Neuronal stem cell (in vitro differentiated cells): ENCODE results near the gene PLPP7. TPM values are rescaled to one million over a fixed set of nuclear protein-coding genes. Genes with fewer than 3 reads are reported as not detected.
A peak's percentile ranks its signal among the peaks of the same experiment; 100 is the strongest.
"Not testable (repeated sequence)": the region's sequence is repeated elsewhere in the genome, so short reads cannot be mapped to it uniquely, and the experiment has no call there.

Experiments used
- DNase-seq: peaks from one replicate; pipeline ENCODE4 v3.0.0-alpha.2; 2013; ENCODE audit warnings: low spot score
- H2AFZ ChIP-seq: one replicate; pipeline ENCODE4 v1.6.1; 2013; ENCODE audit warnings: mild to moderate bottlenecking, low read length, inconsistent platforms
- H2AK5ac ChIP-seq: 2 replicates; pipeline ENCODE4 v1.6.1; 2013; ENCODE audit warnings: low read depth, mild to moderate bottlenecking, inconsistent platforms, low read length, moderate library complexity, mixed read lengths
- H2BK120ac ChIP-seq: 2 replicates; pipeline ENCODE4 v1.6.1; 2013; ENCODE audit warnings: low read depth, mild to moderate bottlenecking, inconsistent platforms, low read length, moderate library complexity, mixed read lengths
- H2BK12ac ChIP-seq: one replicate; pipeline ENCODE4 v1.6.1; 2013; ENCODE audit warnings: low read length, inconsistent platforms
- H2BK15ac ChIP-seq: 2 replicates; pipeline ENCODE4 v1.6.1; 2013; ENCODE audit warnings: mild to moderate bottlenecking, low read length, inconsistent platforms, mixed read lengths
- H2BK5ac ChIP-seq: one replicate; pipeline ENCODE4 v1.6.1; 2013; ENCODE audit warnings: inconsistent platforms, mild to moderate bottlenecking, low read length, moderate library complexity
- H3K14ac ChIP-seq: one replicate; pipeline ENCODE4 v1.6.1; 2013; ENCODE audit warnings: low read length, inconsistent platforms
- H3K18ac ChIP-seq: 2 replicates; pipeline ENCODE4 v1.6.1; 2013; ENCODE audit warnings: low read length, inconsistent platforms
- H3K23ac ChIP-seq: 2 replicates; pipeline ENCODE4 v1.6.1; 2013; ENCODE audit warnings: low read depth, mild to moderate bottlenecking, mixed read lengths, low read length, inconsistent platforms; ENCODE audit not compliant: poor library complexity
- H3K27ac ChIP-seq: replicated peaks from 3 replicates; pipeline ENCODE4 v1.5.1; 2013; ENCODE audit warnings: low read length, inconsistent platforms
- H3K27me3 ChIP-seq, 3 experiments: 2 replicates each; pipeline ENCODE4 v1.6.1; 2013; ENCODE audit warnings: low read length in 3 of 3, mild to moderate bottlenecking in 2 of 3, inconsistent platforms in 1 of 3, low read depth in 1 of 3, mixed read lengths in 1 of 3, moderate library complexity in 1 of 3; ENCODE audit not compliant: control insufficient read depth in 3 of 3, insufficient read depth in 3 of 3
- H3K36me3 ChIP-seq, 2 donors: replicated peaks in 1 of 2; 2 replicates each; pipeline ENCODE4 v1.6.1; 2013; ENCODE audit warnings: low read length in 2 of 2; ENCODE audit not compliant: control insufficient read depth in 2 of 2, insufficient read depth in 2 of 2
- H3K4ac ChIP-seq: 2 replicates; pipeline ENCODE4 v1.6.1; 2013; ENCODE audit warnings: inconsistent platforms, mild to moderate bottlenecking, low read length, moderate library complexity
- H3K4me1 ChIP-seq, 2 donors: 1 replicate in 1 of 2; 2 replicates in 1 of 2; pipeline ENCODE4 v1.6.1; 2013; ENCODE audit warnings: low read length in 2 of 2, low read depth in 1 of 2; ENCODE audit not compliant: control insufficient read depth in 2 of 2, insufficient read depth in 1 of 2
- H3K4me2 ChIP-seq: one replicate; pipeline ENCODE4 v1.6.1; 2013; ENCODE audit warnings: mild to moderate bottlenecking, low read length, inconsistent platforms; ENCODE audit not compliant: insufficient read depth, poor library complexity, severe bottlenecking
- H3K4me3 ChIP-seq, 2 donors: 2 replicates each; pipeline ENCODE4 v1.5.1; 2013; ENCODE audit warnings: low read length in 2 of 2, mild to moderate bottlenecking in 2 of 2, inconsistent platforms in 1 of 2, moderate library complexity in 1 of 2
- H3K79me1 ChIP-seq: one replicate; pipeline ENCODE4 v1.6.1; 2013; ENCODE audit warnings: low read depth, mild to moderate bottlenecking, inconsistent platforms, low read length, moderate library complexity
- H3K9ac ChIP-seq: one replicate; pipeline ENCODE4 v1.6.1; 2013; ENCODE audit warnings: mild to moderate bottlenecking, low read depth, low read length, inconsistent platforms; ENCODE audit not compliant: poor library complexity
- H3K9me3 ChIP-seq, 2 donors: replicated peaks in 1 of 2; 2 replicates each; pipeline versions ENCODE3 to v1.6.1; 2013; ENCODE audit warnings: low read length in 2 of 2, mild to moderate bottlenecking in 2 of 2, inconsistent platforms in 1 of 2, low read depth in 1 of 2, mixed read lengths in 1 of 2, moderate library complexity in 1 of 2; ENCODE audit not compliant: control insufficient read depth in 2 of 2, insufficient read depth in 1 of 2
- H4K8ac ChIP-seq: one replicate; pipeline ENCODE4 v1.6.1; 2013; ENCODE audit warnings: low read depth, mild to moderate bottlenecking, inconsistent platforms, low read length, moderate library complexity
- H4K91ac ChIP-seq: one replicate; pipeline ENCODE4 v1.6.1; 2013; ENCODE audit warnings: low read length, low read depth, mild to moderate bottlenecking, inconsistent platforms; ENCODE audit not compliant: poor library complexity
- WGBS, 2 donors: extraction: QIAGEN DNeasy Blood & Tissue Kit; methylation state at CpG; one replicate each; pipeline ENCODE4 v1.1.7; 2013; ENCODE audit warnings: missing lambda C conversion rate in 2 of 2, mixed read lengths in 1 of 2; ENCODE audit not compliant: insufficient read length in 2 of 2, insufficient replicate concordance in 1 of 2; ENCODE audit errors: extremely low coverage in 2 of 2; 5-methylcytosine and 5-hydroxymethylcytosine counted together
- polyA plus RNA-seq, 2 experiments: library from polyadenylated mRNA; stranded (reverse); fragments of 200-250 nt; gene quantifications; one replicate each; pipeline ENCODE4 v1.2.3, GENCODE V29; 2013

The PLPP7 gene
- 4.2 TPM for polyA plus RNA-seq (2013, experiment 1 of 2)
- polyA plus RNA-seq (2013, experiment 2 of 2) = 4.1 TPM

- Histone ChIP-seq H2BK120ac (peak within 1 kb of the TSS; percentile 75), H3K23ac (peak within 1 kb of the TSS; percentile 86), H2AK5ac (peak within 1 kb of the TSS; percentile 99), H3K9ac (peak within 1 kb of the TSS; percentile 65), H3K18ac (peak within 1 kb of the TSS; percentile 94), H4K91ac (peak within 1 kb of the TSS; percentile 99), H3K4me2 (peak within 1 kb of the TSS; percentile 42), H3K14ac (peak within 1 kb of the TSS; percentile 85), H3K27ac (no peak within 1 kb of the TSS), H3K9me3 (no peaks in the 10 kb centered on the region), H3K4ac (peak within 1 kb of the TSS; percentile 89), H2BK5ac (peak within 1 kb of the TSS; percentile 72), H2AFZ (peak within 1 kb of the TSS; percentile 98), H3K79me1 (peaks cover 4% of the 10 kb centered on the region), H2BK15ac (peak within 1 kb of the TSS; percentile 97), H3K36me3 (no peaks in the 10 kb centered on the region), H2BK12ac (no peak within 1 kb of the TSS), H3K4me3 (peak within 1 kb of the TSS in 1 of 2 donors; percentile 49), H3K4me1 (peaks cover 10 to 13% of the 10 kb centered on the region in 2 donors), H3K27me3 (peaks cover 0 to 3% (median 0%) of the 10 kb centered on the region in 3 experiments), H4K8ac (peak within 1 kb of the TSS; percentile 68)
- DNase-seq = no peak
- no CpG with 5 or more reads among the region's 28 CpGs for WGBS, 2 donors
Observed at GRCh38 chr9:131289301-131290035, at the start of gene PLPP7. Gene PLPP7 (plus strand): TSS chr9:131289723. CDS start chr9:131289998, 275 bp downstream.

GRCh38 chr9:131240047-131240921, 49.2 kb upstream of the PLPP7 start:
- H3K4me3 ChIP-seq = no peak overlapping the region
- H3K27ac ChIP-seq = no peak overlapping the region
- no CpG with 5 or more reads among the region's 22 CpGs for WGBS, 2 donors

GRCh38 chr9:131244331-131244730, 45.2 kb upstream of the PLPP7 start:
- not testable (repeated sequence) for H3K4me2 ChIP-seq, H4K8ac ChIP-seq, H3K18ac ChIP-seq, H3K14ac ChIP-seq, H2BK120ac ChIP-seq, H3K27ac ChIP-seq, DNase-seq, H3K23ac ChIP-seq, H3K9me3 ChIP-seq, H2BK5ac ChIP-seq, H3K79me1 ChIP-seq, H3K27me3 ChIP-seq, H2BK15ac ChIP-seq, H3K4me3 ChIP-seq, H2BK12ac ChIP-seq, H2AFZ ChIP-seq, H2AK5ac ChIP-seq, H4K91ac ChIP-seq, H3K9ac ChIP-seq, H3K4ac ChIP-seq, H3K36me3 ChIP-seq, H3K4me1 ChIP-seq
- WGBS, 2 donors = no CpG with 5 or more reads among the region's 5 CpGs

More at GRCh38 chr9:131240047-131240921, 49.2 kb upstream of the PLPP7 start:
- Histone ChIP-seq H3K79me1 (no peaks in the 10 kb centered on the region), H2BK120ac (no peak overlapping the region), H3K4me1 (peaks cover 20 to 23% of the 10 kb centered on the region in 2 donors), H3K36me3 (peaks cover 0 to 11% of the 10 kb centered on the region in 2 donors), H2AK5ac (peak overlapping the region; percentile 1), H2BK15ac (no peak overlapping the region), H3K4ac (no peak overlapping the region), H4K8ac (no peak overlapping the region), H3K27me3 (no peaks in the 10 kb centered on the region), H2BK5ac (no peak overlapping the region), H3K9ac (no peak overlapping the region), H4K91ac (no peak overlapping the region), H3K18ac (peak overlapping the region; percentile 42), H3K4me2 (no peak overlapping the region), H3K14ac (peak overlapping the region; percentile 1), H2AFZ (peak overlapping the region; percentile 80), H2BK12ac (no peak overlapping the region), H3K23ac (peak overlapping the region; percentile 1), H3K9me3 (peaks cover 0 to 2% of the 10 kb centered on the region in 2 donors)
- no peak for DNase-seq

GRCh38 chr9:131246618-131247017, 42.9 kb upstream of the PLPP7 start:
- Histone ChIP-seq H4K8ac (no peak overlapping the region), H2AFZ (no peak overlapping the region), H3K18ac (no peak overlapping the region), H2BK15ac (no peak overlapping the region), H3K27me3 (no peaks in the 10 kb centered on the region), H3K23ac (no peak overlapping the region), H3K9me3 (peaks cover 0 to 6% of the 10 kb centered on the region in 2 donors), H3K4me1 (no peaks in the 10 kb centered on the region), H3K4me3 (no peak overlapping the region), H2BK120ac (no peak overlapping the region), H2AK5ac (no peak overlapping the region), H3K14ac (no peak overlapping the region), H3K4me2 (no peak overlapping the region), H3K27ac (no peak overlapping the region), H3K4ac (no peak overlapping the region), H4K91ac (no peak overlapping the region), H2BK5ac (no peak overlapping the region), H3K9ac (no peak overlapping the region), H3K36me3 (no peaks in the 10 kb centered on the region), H3K79me1 (no peaks in the 10 kb centered on the region), H2BK12ac (no peak overlapping the region)
- DNase-seq = no peak
- WGBS, 2 donors = no CpG with 5 or more reads among the region's 4 CpGs
